Activated CD8-positive, alpha-beta memory T cell treated with anti-CD3 and anti-CD28 coated beads for 36 hours (primary cell): ENCODE results near the gene ARGLU1. TPM values are rescaled to one million over a fixed set of nuclear protein-coding genes. Genes with fewer than 3 reads are reported as not detected.

Source experiments
- CTCF ChIA-PET: fragments of 350-600 bp; sonication (Branson Sonifier 250); formaldehyde crosslinking; loops from one replicate; lab custom pipeline; 2021; ENCODE audit warnings: antibody characterized with exemption; lab: Charles Lee
- POLR2A ChIA-PET: fragments of 350-600 bp; sonication (Branson Sonifier 250); formaldehyde crosslinking; loops from one replicate; lab custom pipeline; 2021; ENCODE audit warnings: antibody characterized with exemption; lab: Charles Lee
- total RNA-seq, 2 experiments: library from RNA; stranded (reverse); gene quantifications; one replicate each; pipeline ENCODE4 v1.2.3, GENCODE V29; 2021

The ARGLU1 gene
- total RNA-seq, 2 experiments from 2014 or later, result 73.4 to 78.5 TPM

DNA sequence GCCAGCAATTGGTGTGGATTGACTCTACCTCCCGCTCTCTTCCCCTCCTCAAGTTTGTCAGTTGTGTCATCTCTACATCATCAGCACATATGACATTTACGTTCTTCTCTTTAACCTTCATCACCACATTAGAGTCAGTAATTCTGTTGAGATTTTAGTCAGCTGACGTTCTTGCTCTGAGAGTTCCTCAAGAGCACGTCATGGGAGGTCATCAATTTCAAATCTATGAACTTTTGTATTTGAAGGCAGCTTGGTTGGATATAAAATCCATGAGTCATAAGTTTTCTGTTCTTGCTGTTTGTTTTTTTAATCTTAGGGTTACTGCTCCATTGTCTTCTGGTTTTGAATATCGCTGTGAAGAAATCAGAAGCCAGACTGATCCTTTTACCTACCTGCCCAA is 21.8 kb upstream of the ARGLU1 start:
- CTCF ChIA-PET, result no interaction called here

DNA sequence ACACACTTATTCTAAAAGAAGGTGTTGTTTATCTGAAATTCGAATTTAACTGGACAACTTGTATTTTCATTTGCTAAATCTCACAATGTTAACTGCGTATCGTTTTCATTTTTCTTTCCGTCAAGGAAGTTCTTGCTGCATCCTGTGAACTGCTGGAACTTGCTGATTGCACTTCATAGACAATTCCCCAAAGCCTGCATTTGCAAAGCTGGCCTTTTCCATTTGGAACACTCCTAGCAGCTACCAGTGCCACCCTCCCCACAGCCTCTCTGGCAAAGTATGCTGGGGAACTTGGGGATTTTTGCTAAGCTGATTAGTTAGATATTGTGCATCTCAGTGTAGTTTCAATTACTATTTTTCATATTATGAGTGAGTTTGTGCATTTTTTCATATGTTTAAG is 20.4 kb upstream of the ARGLU1 start:
- POLR2A ChIA-PET, result no interaction called here
- CTCF ChIA-PET, result no interaction called here

More for the DNA sequence above, 21.8 kb upstream of the ARGLU1 start:
- POLR2A ChIA-PET, result no interaction called here

GRCh38 chr13:106587787-106588186 is 19.9 kb upstream of the ARGLU1 start:
- CTCF ChIA-PET, result no interaction called here
- POLR2A ChIA-PET, result no interaction called here

GRCh38 chr13:106586648-106587166 is 18.8 kb upstream of the ARGLU1 start:
- POLR2A ChIA-PET, result no interaction called here
- CTCF ChIA-PET, result no interaction called here

GRCh38 chr13:106581225-106581624 is 13.3 kb upstream of the ARGLU1 start:
- ChIA-PET POLR2A (no interaction called here), CTCF (interaction anchor here (0.6 kb wide), 1 partner anchor 412 kb away, joined by 5 read pairs; no protein-coding TSS in a partner anchor)

- ChIA-PET POLR2A (no interaction called here), CTCF (no interaction called here)
Observed at GRCh38 chr13:106575896-106576295, 8.0 kb upstream of the ARGLU1 start.

- POLR2A ChIA-PET, result no interaction called here
Observed at GRCh38 chr13:106573868-106574267, 5.9 kb upstream of the ARGLU1 start.

DNA sequence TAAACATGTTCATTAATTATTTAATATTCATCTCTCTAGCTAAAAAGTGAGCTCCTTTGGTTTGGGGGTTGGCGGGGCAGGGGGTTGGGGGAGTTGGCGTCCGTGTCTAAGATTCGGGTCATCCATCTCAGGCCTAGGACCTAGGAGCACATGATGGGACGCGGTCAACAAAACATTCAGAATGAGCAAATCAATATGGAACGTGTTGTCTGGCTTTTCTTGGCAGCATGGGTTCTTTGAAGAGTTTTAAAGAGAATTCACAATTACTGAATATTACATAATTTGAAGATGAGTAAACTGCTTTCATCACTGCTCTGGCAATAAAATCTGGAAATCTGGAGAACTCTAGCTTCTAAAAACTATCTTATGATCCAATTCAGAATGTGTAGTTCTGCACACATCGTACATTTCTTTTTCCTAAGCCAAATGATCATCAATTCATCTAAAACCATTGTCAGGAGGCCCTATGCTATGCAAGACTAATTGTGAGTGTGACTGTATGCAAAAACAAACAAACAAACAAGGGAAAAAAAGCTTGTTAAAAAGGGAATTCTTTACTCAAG is 5.4 kb upstream of the ARGLU1 start:
- ChIA-PET CTCF (no interaction called here), POLR2A (no interaction called here)

More at GRCh38 chr13:106573868-106574267, 5.9 kb upstream of the ARGLU1 start:
- CTCF ChIA-PET, result interaction anchor here (0.6 kb wide), 1 partner anchor 70 kb away, joined by 3 read pairs; no protein-coding TSS in a partner anchor

GRCh38 chr13:106570299-106570852 is 2.4 kb upstream of the ARGLU1 start:
- ChIA-PET POLR2A (no interaction called here), CTCF (no interaction called here)

GRCh38 chr13:106569233-106570095 is 1.5 kb upstream of the ARGLU1 start:
- POLR2A ChIA-PET, result no interaction called here
- CTCF ChIA-PET, result interaction anchor here (0.6 kb wide), 1 partner anchor 110 kb away, joined by 3 read pairs; no protein-coding TSS in a partner anchor

DNA sequence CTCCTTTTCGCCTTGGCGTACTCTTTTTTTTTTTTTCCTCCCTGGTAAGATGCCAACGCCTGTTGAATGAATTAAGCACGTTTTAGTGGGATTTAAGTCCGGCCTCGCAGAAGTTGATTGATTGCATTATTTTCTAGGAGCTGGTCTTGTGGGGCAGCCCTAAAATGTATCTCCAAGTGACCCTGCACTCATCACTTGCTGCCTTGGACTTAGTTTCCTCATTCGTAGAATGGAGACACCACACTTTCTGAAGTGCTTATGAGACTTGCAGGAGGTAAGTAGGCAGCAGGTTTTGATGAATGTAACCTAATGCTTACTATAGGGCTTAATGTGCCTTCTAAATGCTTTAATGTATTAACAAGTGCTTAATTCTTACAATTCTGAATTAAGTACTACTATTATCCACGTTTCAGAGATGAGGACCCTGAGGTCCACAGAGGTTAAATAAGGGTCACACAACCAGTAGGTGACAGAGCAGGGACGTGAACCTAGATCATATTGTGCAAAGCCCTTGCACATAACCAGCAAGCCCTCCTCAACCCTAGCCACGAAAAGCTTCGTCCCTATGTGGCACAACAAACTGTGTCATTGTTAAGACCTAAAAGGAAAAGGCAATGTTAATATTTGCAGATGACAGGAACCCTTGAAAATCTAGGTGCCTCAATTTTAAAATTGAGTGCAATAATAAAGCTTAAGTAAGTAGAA is 514 bp upstream of the ARGLU1 start:
- POLR2A ChIA-PET, result interaction anchor here (1.6 kb wide), 1 partner anchor 32 kb away, joined by 12 read pairs; no protein-coding TSS in a partner anchor
- CTCF ChIA-PET, result no interaction called here

DNA sequence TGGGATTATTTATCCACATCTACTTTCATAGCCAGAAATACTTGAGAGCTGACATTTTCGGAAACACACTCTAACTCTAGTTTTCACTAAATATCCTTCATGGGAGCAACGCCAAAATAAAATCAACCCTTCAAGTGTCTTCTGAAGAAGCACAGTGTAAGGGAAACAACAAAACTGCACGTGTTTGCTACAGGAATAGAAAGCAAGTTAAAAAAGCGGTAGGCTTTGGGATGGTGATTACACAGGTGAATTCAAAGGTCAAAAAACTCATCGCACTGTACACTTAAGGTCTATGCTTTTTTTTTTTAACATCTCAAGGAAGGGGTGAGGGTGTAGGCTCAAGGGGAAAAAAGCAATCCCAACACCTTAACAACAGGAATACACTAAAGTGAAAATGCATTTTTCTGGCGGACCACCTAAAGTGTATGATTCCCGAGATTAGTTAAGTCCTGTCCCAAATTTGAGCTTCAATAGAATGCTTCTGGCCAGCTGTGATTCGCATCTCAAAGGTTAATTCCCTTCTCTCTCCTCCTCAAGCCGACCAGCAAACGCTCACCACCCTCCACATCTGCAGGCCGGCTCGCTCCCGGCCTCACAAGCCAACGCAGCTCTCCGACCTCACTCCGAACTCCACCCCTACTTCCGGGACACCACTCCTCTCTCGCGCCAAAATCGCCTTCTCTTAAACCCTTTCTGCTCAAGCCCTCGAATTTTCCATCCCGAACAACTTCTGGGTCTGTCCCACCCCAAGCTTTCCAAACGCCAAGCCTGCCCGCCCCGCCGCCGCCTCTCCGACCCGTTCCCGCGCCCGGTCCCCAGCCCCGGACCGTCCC is 1.1 kb downstream of the ARGLU1 start:
- ChIA-PET POLR2A (interaction anchor here (1.6 kb wide), 1 partner anchor 31 kb away, joined by 12 read pairs; no protein-coding TSS in a partner anchor), CTCF (interaction anchor here (2.2 kb wide), 1 partner anchor 33 kb away, joined by 8 read pairs; no protein-coding TSS in a partner anchor)

DNA sequence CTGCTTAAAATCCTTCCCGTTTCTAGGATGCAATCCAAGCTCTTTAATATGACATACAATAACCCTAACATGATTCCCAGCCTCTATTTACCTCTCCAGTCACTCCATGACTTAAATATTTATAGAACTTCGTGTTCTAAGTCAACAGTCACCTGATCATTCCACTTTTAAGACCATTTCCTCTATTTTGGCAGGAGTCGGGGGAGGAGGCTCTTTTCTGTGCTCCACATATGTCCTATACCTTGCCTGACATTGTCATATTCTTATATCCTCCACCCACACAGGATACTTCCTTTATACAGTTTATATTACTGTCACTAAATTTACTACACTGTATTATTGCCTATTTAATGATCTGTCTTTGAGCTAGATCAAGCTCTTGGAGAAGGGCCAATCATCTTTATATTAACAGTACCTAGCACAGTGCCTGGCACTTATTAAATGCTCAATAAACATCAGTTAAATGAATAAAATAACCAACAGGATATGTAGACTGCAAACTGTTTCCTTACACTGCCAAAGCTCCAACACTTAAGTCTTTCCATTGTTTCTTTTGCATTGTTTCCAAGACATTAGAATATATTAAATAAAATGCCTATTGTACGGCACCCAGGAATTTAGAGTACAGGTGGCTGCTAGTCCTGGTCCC is 2.7 kb downstream of the ARGLU1 start:
- ChIA-PET CTCF (interaction anchor here (1.1 to 2.2 kb wide), 2 partner anchors 29 to 31 kb away, joined by 3 to 8 read pairs; no protein-coding TSS in a partner anchor), POLR2A (no interaction called here)

GRCh38 chr13:106562301-106562700 is 5.6 kb downstream of the ARGLU1 start:
- POLR2A ChIA-PET, result no interaction called here
- CTCF ChIA-PET, result interaction anchor here (1.3 kb wide), 1 partner anchor 26 kb away, joined by 3 read pairs; no protein-coding TSS in a partner anchor

- ChIA-PET CTCF (interaction anchor here (1.3 kb wide), 1 partner anchor 25 kb away, joined by 3 read pairs; no protein-coding TSS in a partner anchor), POLR2A (no interaction called here)
Observed at GRCh38 chr13:106561551-106562170, 6.3 kb downstream of the ARGLU1 start.

- CTCF ChIA-PET, result no interaction called here
Observed at GRCh38 chr13:106560821-106561220, 7.1 kb downstream of the ARGLU1 start.

DNA sequence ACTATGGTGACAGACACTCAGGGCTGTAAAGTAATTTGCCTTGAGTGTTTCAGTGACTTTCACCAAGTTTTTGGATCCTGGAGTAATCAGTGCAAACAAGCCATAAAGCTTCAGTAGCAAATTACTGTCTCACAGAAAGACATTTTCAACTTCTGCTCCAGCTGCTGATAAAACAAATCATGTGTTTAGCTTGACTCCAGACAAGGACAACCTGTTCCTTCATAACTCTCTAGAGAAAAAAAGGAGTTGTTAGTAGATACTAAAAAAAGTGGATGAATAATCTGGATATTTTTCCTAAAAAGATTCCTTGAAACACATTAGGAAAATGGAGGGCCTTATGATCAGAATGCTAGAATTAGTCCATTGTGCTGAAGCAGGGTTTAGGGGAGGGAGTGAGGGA is 9.4 kb downstream of the ARGLU1 start:
- ChIA-PET CTCF (no interaction called here), POLR2A (no interaction called here)

More at GRCh38 chr13:106560821-106561220, 7.1 kb downstream of the ARGLU1 start:
- POLR2A ChIA-PET, result no interaction called here
